Right cardiac atrium (tissue), 5 donors: ENCODE data around the gene HSPB1. TPM values are rescaled to one million over a fixed set of nuclear protein-coding genes. Genes with fewer than 3 reads are reported as not detected.
"Not testable (repeated sequence)": the region's sequence is repeated elsewhere in the genome, so short reads cannot be mapped to it uniquely, and the experiment has no call there.

Source experiments
- ATAC-seq, 2 donors: fragments of 200-7000 bp; cut with Tn5 transposase; one replicate each; pipeline versions ENCODE4 v1.8.0 to v1.9.1; 2020; ENCODE audit warnings: moderate library complexity in 2 of 2, mild to moderate bottlenecking in 1 of 2
- DNase-seq, 3 donors: peaks; one replicate each; pipeline ENCODE4 v3.0.0-alpha.2; 2020
- H3K27ac ChIP-seq: one replicate; pipeline ENCODE4 v1.5.1; 2013; ENCODE audit warnings: mild to moderate bottlenecking, low read length, control low read depth, moderate library complexity
- H3K27me3 ChIP-seq: one replicate; pipeline ENCODE4 v1.6.1; 2013; ENCODE audit not compliant: control insufficient read depth, insufficient read depth
- H3K4me1 ChIP-seq: one replicate; pipeline ENCODE4 v1.6.1; 2013; ENCODE audit warnings: low read length; ENCODE audit not compliant: control insufficient read depth, insufficient read depth
- H3K4me3 ChIP-seq: one replicate; pipeline ENCODE4 v1.5.1; 2013; ENCODE audit warnings: low read length, control low read depth
- H3K9me3 ChIP-seq: one replicate; pipeline ENCODE4 v1.6.1; 2013; ENCODE audit warnings: low read length; ENCODE audit not compliant: control insufficient read depth
- WGBS: extraction: QIAGEN DNeasy Blood & Tissue Kit; methylation state at CpG from one replicate; pipeline ENCODE4 v1.1.7; 2013; 5-methylcytosine and 5-hydroxymethylcytosine counted together
- intact Hi-C, 4 donors: fragments of 100-400 bp; cut with DNase I; formaldehyde crosslinking; loops; one replicate each; pipeline versions ENCODE4 v1.11.0 to v1.14.0; 2022 to 2023
- polyA plus RNA-seq: library from polyadenylated mRNA; stranded (reverse); fragments of 200-250 nt; gene quantifications from one replicate; pipeline ENCODE4 v1.2.3, GENCODE V29; 2013
- total RNA-seq, 4 donors: library from RNA; stranded (reverse); fragmentation: NEBNext Ultra II Directional; extraction: Animal tissue kit (Norgen Biotek cat#: 25700); gene quantifications; one replicate each; pipeline ENCODE4 v1.2.1, GENCODE V29; 2021
- donor health status: healthy with polysubstance abuse.
- donor health status: DM: no; HTN: yes; CAD: no.
- donor health status: DM: no; HTN: no; CAD: no.
- donor health status: DM: no; HTN: yes; CAD: no; lungs with severe emphysema.
- donor health status: DM: yes; HTN: yes; CAD: no.

HSPB1 gene
- total and polyA plus RNA-seq, 5 donors, result 1,069 to 2,464 (median 1,479) TPM

- intact Hi-C loops, result loop anchor here in 2 of 4 donors (5.0 to 10.0 kb wide), 2 partner anchors 133 to 136 kb away; no protein-coding TSS in a partner anchor
- ATAC-seq, result no peak
Observed at GRCh38 chr7:76310102-76310957, 7.9 kb downstream of the HSPB1 start.

GRCh38 chr7:76311838-76312237 is 9.4 kb downstream of the HSPB1 start:
- not testable (repeated sequence) for H3K9me3 ChIP-seq, H3K27ac ChIP-seq, H3K4me3 ChIP-seq, ATAC-seq, DNase-seq, H3K27me3 ChIP-seq, H3K4me1 ChIP-seq
- intact Hi-C loops, result loop anchor here in 2 of 4 donors (5.0 to 10.0 kb wide), 2 partner anchors 135 to 137 kb away; no protein-coding TSS in a partner anchor
- 96% methylated on average over 6 of the region's 6 CpGs for WGBS

More at GRCh38 chr7:76310102-76310957, 7.9 kb downstream of the HSPB1 start:
- no peak overlapping the region for H3K4me3 ChIP-seq
- peak in 1 of 3 donors; percentile 47 for DNase-seq
- no peaks in the 10 kb centered on the region for H3K27me3 ChIP-seq
- peaks cover 8% of the 10 kb centered on the region for H3K4me1 ChIP-seq
- WGBS, result 62% methylated on average over 21 of the region's 21 CpGs
- peak overlapping the region; percentile 39 for H3K27ac ChIP-seq
- no peaks in the 10 kb centered on the region for H3K9me3 ChIP-seq

- no peak overlapping the region for H3K27ac ChIP-seq
- no peak overlapping the region for H3K4me3 ChIP-seq
- intact Hi-C loops, result loop anchor here (1.0 to 10.0 kb wide), 6 partner anchors 22 to 139 kb away; no protein-coding TSS in a partner anchor
- peak; percentile 97 to 99 (median 98) for DNase-seq
- peak; percentile 67 to 70 for ATAC-seq
- peaks cover 6% of the 10 kb centered on the region for H3K4me1 ChIP-seq
- H3K9me3 ChIP-seq, result no peaks in the 10 kb centered on the region
- WGBS, result 7% methylated on average over 15 of the region's 15 CpGs
- no peaks in the 10 kb centered on the region for H3K27me3 ChIP-seq
Observed at GRCh38 chr7:76314042-76314721, 11.7 kb downstream of the HSPB1 start.

- intact Hi-C loops, result loop anchor here (1.0 to 10.0 kb wide), 7 partner anchors 22 to 140 kb away; partner anchors contain the start of gene YWHAG (in 2 of the 4)
- not testable (repeated sequence) for H3K4me1 ChIP-seq, H3K4me3 ChIP-seq, H3K9me3 ChIP-seq, ATAC-seq, H3K27me3 ChIP-seq, H3K27ac ChIP-seq
- WGBS, result 69% methylated on average over 6 of the region's 6 CpGs
- DNase-seq, result peak in 1 of 3 donors; percentile 37
Observed at GRCh38 chr7:76314740-76315139, 12.3 kb downstream of the HSPB1 start.

- no peak overlapping the region for H3K4me3 ChIP-seq
- intact Hi-C loops, result loop anchor here in 3 of 4 donors (2.0 to 10.0 kb wide), 3 partner anchors 42 to 141 kb away; partner anchors contain the start of gene YWHAG (in 2 of the 3)
- ATAC-seq, result no peak
- no peak overlapping the region for H3K27ac ChIP-seq
- H3K4me1 ChIP-seq, result peaks cover 9% of the 10 kb centered on the region
- 67% methylated on average over 5 of the region's 5 CpGs for WGBS
- DNase-seq, result peak in 2 of 3 donors; percentile 41 to 44
- no peaks in the 10 kb centered on the region for H3K9me3 ChIP-seq
- no peaks in the 10 kb centered on the region for H3K27me3 ChIP-seq
Observed at GRCh38 chr7:76315364-76315763, 12.9 kb downstream of the HSPB1 start.

GRCh38 chr7:76316984-76317781 is 14.7 kb downstream of the HSPB1 start:
- intact Hi-C loops, result loop anchor here in 3 of 4 donors (5.0 to 10.0 kb wide), 2 partner anchors 40 to 142 kb away; partner anchors contain the start of gene YWHAG (in 2 of the 3)
- Histone ChIP-seq H3K9me3 (no peaks in the 10 kb centered on the region), H3K4me3 (peak overlapping the region; percentile 50), H3K27me3 (no peaks in the 10 kb centered on the region), H3K27ac (peak overlapping the region; percentile 95), H3K4me1 (peaks cover 6% of the 10 kb centered on the region)
- ATAC-seq (peak in 1 of 2 donors; percentile 0), DNase-seq (peak in 2 of 3 donors; percentile 67 to 73)
- WGBS, result 54% methylated on average over 14 of the region's 14 CpGs

- intact Hi-C loops, result loop anchor here in 3 of 4 donors (5.0 to 10.0 kb wide), 2 partner anchors 39 to 143 kb away; partner anchors contain the start of gene YWHAG (in 2 of the 3)
- WGBS, result under 1% methylated on average over 50 of the region's 50 CpGs
- DNase-seq (peak; percentile 98 to 100 (median 99)), ATAC-seq (peak; percentile 95 to 97)
- Histone ChIP-seq H3K27me3 (no peaks in the 10 kb centered on the region), H3K4me1 (peaks cover 6% of the 10 kb centered on the region), H3K4me3 (peak overlapping the region; percentile 76), H3K9me3 (no peaks in the 10 kb centered on the region), H3K27ac (peak overlapping the region; percentile 97)
Observed at GRCh38 chr7:76317782-76318487, 15.5 kb downstream of the HSPB1 start.

GRCh38 chr7:76318488-76319353 is 16.2 kb downstream of the HSPB1 start:
- H3K27ac ChIP-seq, result peak overlapping the region; percentile 97
- H3K27me3 ChIP-seq, result no peaks in the 10 kb centered on the region
- H3K4me3 ChIP-seq, result peak overlapping the region; percentile 76
- intact Hi-C loops, result loop anchor here in 3 of 4 donors (5.0 to 10.0 kb wide), 2 partner anchors 39 to 144 kb away; partner anchors contain the start of gene YWHAG (in 2 of the 3)
- 4% methylated on average over 25 of the region's 25 CpGs for WGBS
- peaks cover 8% of the 10 kb centered on the region for H3K4me1 ChIP-seq
- ATAC-seq, result peak; percentile 67 to 73
- DNase-seq, result peak; percentile 87 to 91 (median 87)
- H3K9me3 ChIP-seq, result no peaks in the 10 kb centered on the region

GRCh38 chr7:76325092-76325491 is 22.6 kb downstream of the HSPB1 start:
- Histone ChIP-seq H3K9me3 (no peaks in the 10 kb centered on the region), H3K4me3 (no peak overlapping the region), H3K4me1 (peaks cover 5% of the 10 kb centered on the region), H3K27me3 (no peaks in the 10 kb centered on the region), H3K27ac (peak overlapping the region; percentile 13)
- no peak for DNase-seq
- intact Hi-C loops, result no loop called here
- no peak for ATAC-seq
- WGBS, result 95% methylated on average over 11 of the region's 11 CpGs
